Panc1 (cell line): Measurements from ENCODE around the gene ST8SIA5. TPM values are rescaled to one million over a fixed set of nuclear protein-coding genes. Genes with fewer than 3 reads are reported as not detected.

Source experiments
- ATAC-seq: fragments of 200-7000 bp; cut with Tn5 transposase; 2 replicates; pipeline ENCODE4 v1.9.1; 2020; ENCODE audit warnings: mild to moderate bottlenecking, moderate library complexity
- BruUV-seq: library from RNA; stranded (reverse); fragments of 400-500 nt; replicated peaks from 2 replicates; lab custom pipeline; 2021; lab: Mats Ljungman, UMichigan
- CTCF ChIA-PET: fragments of 300-600 bp; sonication (Branson Sonifier 250); formaldehyde crosslinking; loops from one replicate; lab custom pipeline; 2022; ENCODE audit warnings: antibody characterized with exemption; lab: Charles Lee
- POLR2A ChIA-PET: fragments of 300-600 bp; sonication (Branson Sonifier 250); formaldehyde crosslinking; loops from one replicate; lab custom pipeline; 2022; ENCODE audit warnings: antibody characterized with exemption; lab: Charles Lee
- DNase-seq: peaks from one replicate; pipeline ENCODE4 v3.0.0-alpha.2; 2010; ENCODE audit warnings: low read depth, low spot score
- H3K27ac ChIP-seq: 2 replicates; pipeline ENCODE4 v1.5.1; 2011; ENCODE audit warnings: mild to moderate bottlenecking, low read length, inconsistent platforms
- H3K27me3 ChIP-seq: fragments of 200-500 bp; sonication (Bioruptor generic); 2 replicates; pipeline ENCODE4 v1.6.0; 2014; ENCODE audit warnings: low read length, inconsistent platforms; ENCODE audit not compliant: control insufficient read depth, insufficient read depth
- H3K36me3 ChIP-seq: fragments of 200-500 bp; sonication (Bioruptor generic); 2 replicates; pipeline ENCODE4 v1.5.1; 2014; ENCODE audit warnings: inconsistent platforms, mild to moderate bottlenecking, low read length, moderate library complexity; ENCODE audit not compliant: control insufficient read depth, insufficient read depth
- H3K4me1 ChIP-seq: 2 replicates; pipeline ENCODE4 v1.5.1; 2011; ENCODE audit warnings: inconsistent platforms, mild to moderate bottlenecking, low read length, moderate library complexity; ENCODE audit not compliant: control insufficient read depth, insufficient read depth
- H3K4me3 ChIP-seq, 2 experiments: 2 replicates each; pipeline ENCODE4 v1.5.1; 2011 to 2012; ENCODE audit warnings: low read depth in 2 of 2, low read length in 2 of 2, mild to moderate bottlenecking in 2 of 2, inconsistent platforms in 1 of 2, moderate library complexity in 1 of 2
- H3K9me3 ChIP-seq: fragments of 200-500 bp; sonication (Bioruptor generic); 2 replicates; pipeline ENCODE4 v1.5.1; 2014; ENCODE audit warnings: low read depth, mild to moderate bottlenecking, inconsistent platforms, low read length, moderate library complexity; ENCODE audit not compliant: control insufficient read depth, insufficient read depth
- POLR2AphosphoS5 ChIP-seq: IDR thresholded peaks from 2 replicates; pipeline ENCODE4 v1.6.1; 2012; ENCODE audit warnings: mild to moderate bottlenecking, low read depth, low read length, moderate library complexity
- SIN3A ChIP-seq: IDR thresholded peaks from 2 replicates; pipeline ENCODE4 v1.6.1; 2012; ENCODE audit warnings: low read depth, mild to moderate bottlenecking, low read length, moderate library complexity, borderline replicate concordance; ENCODE audit not compliant: insufficient read depth
- TCF7L2 ChIP-seq: IDR thresholded peaks from 2 replicates; pipeline ENCODE4 v1.6.1; 2011; ENCODE audit warnings: mild to moderate bottlenecking, low read depth, low read length, inconsistent platforms
- in situ Hi-C: cut with HindIII; loops from 2 replicates; pipeline ENCODE4 v1.10.0; 2016; ENCODE audit warnings: low sequenced_read_pairs, low pct_unique_long_range_greater_than_20kb
- intact Hi-C: fragments of 100-400 bp; cut with micrococcal nuclease; formaldehyde crosslinking; loops from one replicate; pipeline ENCODE4 v1.10.0; 2022; ENCODE audit not compliant: unreplicated experiment
- total RNA-seq: library from RNA; stranded (reverse); gene quantifications from one replicate; pipeline ENCODE4 v1.2.1, GENCODE V29; 2021; ENCODE audit not compliant: unreplicated experiment
- TF ChIP-seq, protein P1 (sequence below), 2 experiments: IDR thresholded peaks; 2 replicates each; pipeline ENCODE4 v1.6.1; 2011 to 2012; ENCODE audit warnings: low read depth in 2 of 2, control low read depth in 1 of 2, low read length in 1 of 2, mild to moderate bottlenecking in 1 of 2, moderate library complexity in 1 of 2; ENCODE audit not compliant: insufficient read depth in 1 of 2
- TF ChIP-seq, protein P2 (sequence below): fragments of 450-650 bp; IDR thresholded peaks from 2 replicates; pipeline ENCODE4 v1.5.1; 2017; ENCODE audit warnings: mild to moderate bottlenecking

ST8SIA5 gene
- total RNA-seq, 1 experiment from 2014 or later, result 0.15 TPM

DNA sequence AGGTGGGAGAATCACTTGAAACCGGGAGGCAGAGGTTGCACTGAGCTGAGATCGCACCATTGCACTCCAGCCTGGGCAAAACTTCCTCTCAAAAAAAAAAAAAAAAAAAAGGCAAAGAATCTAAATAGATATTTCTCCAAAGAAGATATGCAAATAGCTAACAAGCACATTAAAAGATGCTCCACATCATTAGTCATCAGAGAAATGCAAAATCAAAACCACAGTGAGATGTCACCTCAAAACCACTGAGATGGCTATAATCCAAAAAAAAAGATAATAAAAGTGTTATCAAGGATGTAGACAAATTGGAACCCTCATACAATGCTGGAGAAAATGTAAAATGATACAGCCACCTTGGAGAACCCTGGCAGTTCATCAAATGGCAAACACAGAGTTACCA, 8.4 kb downstream of the ST8SIA5 start:
- in situ Hi-C loops, result no loop called here
- BruUV-seq, result no TSS peak

DNA sequence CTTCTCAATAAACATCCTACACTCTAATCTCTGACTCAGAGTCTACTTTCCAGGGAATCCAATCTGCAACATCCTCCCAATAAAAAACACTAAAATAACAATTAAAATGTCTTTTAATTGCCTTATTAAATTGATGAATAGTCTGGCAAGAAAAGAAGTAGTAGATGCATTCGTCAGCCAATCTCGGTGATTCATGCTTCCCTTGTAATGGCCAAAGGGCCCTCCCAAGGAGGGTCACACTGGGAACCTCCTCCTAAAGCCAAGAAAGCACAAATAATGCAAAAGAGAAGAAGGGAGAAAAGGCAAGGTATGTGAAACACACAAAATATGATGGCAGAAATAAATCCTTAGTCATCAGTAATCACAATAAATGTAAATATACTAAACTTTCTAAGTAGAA, 16.8 kb downstream of the ST8SIA5 start:
- no peak for TF ChIP-seq TCF7L2
- no peak for TF ChIP-seq SIN3A
- TF ChIP-seq POLR2AphosphoS5, result no peak
- TF ChIP-seq, protein P1, sequence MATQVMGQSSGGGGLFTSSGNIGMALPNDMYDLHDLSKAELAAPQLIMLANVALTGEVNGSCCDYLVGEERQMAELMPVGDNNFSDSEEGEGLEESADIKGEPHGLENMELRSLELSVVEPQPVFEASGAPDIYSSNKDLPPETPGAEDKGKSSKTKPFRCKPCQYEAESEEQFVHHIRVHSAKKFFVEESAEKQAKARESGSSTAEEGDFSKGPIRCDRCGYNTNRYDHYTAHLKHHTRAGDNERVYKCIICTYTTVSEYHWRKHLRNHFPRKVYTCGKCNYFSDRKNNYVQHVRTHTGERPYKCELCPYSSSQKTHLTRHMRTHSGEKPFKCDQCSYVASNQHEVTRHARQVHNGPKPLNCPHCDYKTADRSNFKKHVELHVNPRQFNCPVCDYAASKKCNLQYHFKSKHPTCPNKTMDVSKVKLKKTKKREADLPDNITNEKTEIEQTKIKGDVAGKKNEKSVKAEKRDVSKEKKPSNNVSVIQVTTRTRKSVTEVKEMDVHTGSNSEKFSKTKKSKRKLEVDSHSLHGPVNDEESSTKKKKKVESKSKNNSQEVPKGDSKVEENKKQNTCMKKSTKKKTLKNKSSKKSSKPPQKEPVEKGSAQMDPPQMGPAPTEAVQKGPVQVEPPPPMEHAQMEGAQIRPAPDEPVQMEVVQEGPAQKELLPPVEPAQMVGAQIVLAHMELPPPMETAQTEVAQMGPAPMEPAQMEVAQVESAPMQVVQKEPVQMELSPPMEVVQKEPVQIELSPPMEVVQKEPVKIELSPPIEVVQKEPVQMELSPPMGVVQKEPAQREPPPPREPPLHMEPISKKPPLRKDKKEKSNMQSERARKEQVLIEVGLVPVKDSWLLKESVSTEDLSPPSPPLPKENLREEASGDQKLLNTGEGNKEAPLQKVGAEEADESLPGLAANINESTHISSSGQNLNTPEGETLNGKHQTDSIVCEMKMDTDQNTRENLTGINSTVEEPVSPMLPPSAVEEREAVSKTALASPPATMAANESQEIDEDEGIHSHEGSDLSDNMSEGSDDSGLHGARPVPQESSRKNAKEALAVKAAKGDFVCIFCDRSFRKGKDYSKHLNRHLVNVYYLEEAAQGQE (IDR thresholded peaks at IDR 0.05; ENCODE audit: insufficient read depth in 1 of 2, low read depth in 2 of 2, low read length in 1 of 2), result no peak
- TF ChIP-seq, protein P2, sequence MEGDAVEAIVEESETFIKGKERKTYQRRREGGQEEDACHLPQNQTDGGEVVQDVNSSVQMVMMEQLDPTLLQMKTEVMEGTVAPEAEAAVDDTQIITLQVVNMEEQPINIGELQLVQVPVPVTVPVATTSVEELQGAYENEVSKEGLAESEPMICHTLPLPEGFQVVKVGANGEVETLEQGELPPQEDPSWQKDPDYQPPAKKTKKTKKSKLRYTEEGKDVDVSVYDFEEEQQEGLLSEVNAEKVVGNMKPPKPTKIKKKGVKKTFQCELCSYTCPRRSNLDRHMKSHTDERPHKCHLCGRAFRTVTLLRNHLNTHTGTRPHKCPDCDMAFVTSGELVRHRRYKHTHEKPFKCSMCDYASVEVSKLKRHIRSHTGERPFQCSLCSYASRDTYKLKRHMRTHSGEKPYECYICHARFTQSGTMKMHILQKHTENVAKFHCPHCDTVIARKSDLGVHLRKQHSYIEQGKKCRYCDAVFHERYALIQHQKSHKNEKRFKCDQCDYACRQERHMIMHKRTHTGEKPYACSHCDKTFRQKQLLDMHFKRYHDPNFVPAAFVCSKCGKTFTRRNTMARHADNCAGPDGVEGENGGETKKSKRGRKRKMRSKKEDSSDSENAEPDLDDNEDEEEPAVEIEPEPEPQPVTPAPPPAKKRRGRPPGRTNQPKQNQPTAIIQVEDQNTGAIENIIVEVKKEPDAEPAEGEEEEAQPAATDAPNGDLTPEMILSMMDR, result no peak
- Histone ChIP-seq H3K27me3 (no peaks in the 10 kb centered on the region), H3K4me3 (no peak overlapping the region), H3K4me1 (no peaks in the 10 kb centered on the region), H3K27ac (no peak overlapping the region), H3K9me3 (no peaks in the 10 kb centered on the region), H3K36me3 (no peaks in the 10 kb centered on the region)
- ChIA-PET POLR2A (interaction anchor here (1.1 kb wide), 1 partner anchor 69 kb away, joined by 4 read pairs; no protein-coding TSS in a partner anchor), CTCF (no interaction called here)
- DNase-seq, result no peak
- no peak for ATAC-seq
- no TSS peak for BruUV-seq
- in situ Hi-C loops (no loop called here), intact Hi-C loops (no loop called here)

More for the DNA sequence above, 8.4 kb downstream of the ST8SIA5 start:
- Histone ChIP-seq H3K36me3 (no peaks in the 10 kb centered on the region), H3K4me3 (no peak overlapping the region), H3K4me1 (no peaks in the 10 kb centered on the region), H3K27me3 (no peaks in the 10 kb centered on the region), H3K27ac (no peak overlapping the region), H3K9me3 (no peaks in the 10 kb centered on the region)
- DNase-seq (no peak), ATAC-seq (no peak)
- intact Hi-C loops, result no loop called here
- TF ChIP-seq, protein P1 (IDR thresholded peaks at IDR 0.05; ENCODE audit: insufficient read depth in 1 of 2, low read depth in 2 of 2, low read length in 1 of 2), result no peak
- TF ChIP-seq, protein P2, result no peak
- TF ChIP-seq SIN3A (no peak), POLR2AphosphoS5 (no peak), TCF7L2 (no peak)
- ChIA-PET CTCF (interaction anchor here (0.7 kb wide), 1 partner anchor 71 kb away, joined by 8 read pairs; no protein-coding TSS in a partner anchor), POLR2A (no interaction called here)
